Prostate gland (tissue), 2 donors: ENCODE measurements around the gene EBF3. TPM values are rescaled to one million over a fixed set of nuclear protein-coding genes. Genes with fewer than 3 reads are reported as not detected.
"Not testable (repeated sequence)": the region's sequence is repeated elsewhere in the genome, so short reads cannot be mapped to it uniquely, and the experiment has no call there.

Experiments used
- DNase-seq: peaks from one replicate; pipeline ENCODE4 v3.0.0-alpha.2; 2019; ENCODE audit warnings: low spot score
- H3K27ac ChIP-seq, 2 donors: fragments of 200-600 bp; sonication (generic); 2 replicates each; pipeline ENCODE4 v1.5.1; 2017 to 2019
- H3K27me3 ChIP-seq: fragments of 200-600 bp; sonication (generic); replicated peaks from 2 replicates; pipeline ENCODE4 v1.5.1; 2019; ENCODE audit not compliant: insufficient read depth
- H3K36me3 ChIP-seq, 2 donors: fragments of 200-600 bp; sonication (generic); 1 replicate in 1 of 2; 2 replicates in 1 of 2; pipeline versions ENCODE4 v1.5.1 to v1.8.1; 2017 to 2019
- H3K4me1 ChIP-seq: fragments of 200-600 bp; sonication (generic); replicated peaks from 2 replicates; pipeline ENCODE4 v1.5.1; 2019
- H3K4me3 ChIP-seq, 2 donors: fragments of 200-600 bp; sonication (generic); 2 replicates each; pipeline ENCODE4 v1.5.1; 2017 to 2019
- H3K9me3 ChIP-seq: fragments of 200-600 bp; sonication (generic); 2 replicates; pipeline ENCODE4 v1.5.1; 2017
- POLR2A ChIP-seq: fragments of 450-650 bp; IDR thresholded peaks from one replicate; pipeline ENCODE4 v1.6.1; 2016; ENCODE audit warnings: antibody characterized with exemption, mild to moderate bottlenecking
- POLR2AphosphoS5 ChIP-seq: sonication (generic); formaldehyde crosslinking; IDR thresholded peaks from one replicate; pipeline ENCODE4 v1.6.1; 2017; ENCODE audit warnings: antibody characterized with exemption
- WGBS: methylation state at CpG from one replicate; pipeline ENCODE4 v1.1.5; 2018; 5-methylcytosine and 5-hydroxymethylcytosine counted together
- intact Hi-C: fragments of 100-400 bp; cut with DNase I; formaldehyde crosslinking; loops from one replicate; pipeline ENCODE4 v1.14.2; 2022
- total RNA-seq, 2 donors: library from RNA; depleted of rRNA; stranded (reverse); fragments of >200 nt; gene quantifications; one replicate each; pipeline ENCODE4 v1.1.0, GENCODE V29; 2016
- TF ChIP-seq, protein P1 (sequence below), 4 experiments: fragments of 200-600 bp in 2 of 4; fragments of 450-650 bp in 2 of 4; sonication (generic) in 2 of 4; IDR thresholded peaks; 1 replicate in 3 of 4; 2 replicates in 1 of 4; pipeline ENCODE4 v1.5.1; 2016 to 2019; ENCODE audit warnings: antibody characterized with exemption in 4 of 4, mild to moderate bottlenecking in 2 of 4, moderate library complexity in 2 of 4

The EBF3 gene
- total RNA-seq, 2 donors from 2014 or later = 1.5 to 7.8 TPM

DNA sequence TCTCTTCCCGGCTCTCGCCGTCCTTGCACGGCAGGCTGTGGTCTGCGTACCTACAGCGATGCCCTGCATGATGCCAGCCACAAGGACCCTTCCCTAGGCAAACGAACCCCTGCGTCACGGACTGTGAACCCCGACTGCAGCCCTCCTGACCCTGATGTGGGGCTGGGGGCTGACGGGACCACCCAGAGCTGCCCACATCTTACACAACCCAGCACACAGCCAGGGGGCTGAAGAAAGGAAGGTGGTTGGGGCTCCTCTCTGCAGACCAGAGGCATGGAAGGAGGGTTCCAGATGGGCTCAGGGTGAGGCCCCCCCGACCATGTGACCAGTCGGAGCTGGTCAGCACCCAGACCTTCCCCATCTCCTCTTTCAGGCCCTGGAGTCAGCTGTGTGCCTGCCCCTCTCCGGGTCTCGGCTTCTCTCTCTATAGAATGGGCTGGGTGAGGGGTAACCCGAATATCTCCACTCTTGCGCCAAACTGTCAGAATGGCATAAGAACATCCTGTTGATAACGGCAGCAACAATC is 41.4 kb downstream of the EBF3 start:
- no peak for DNase-seq
- intact Hi-C loops = no loop called here
- Histone ChIP-seq H3K4me3 (no peak overlapping the region), H3K9me3 (no peaks in the 10 kb centered on the region), H3K36me3 (no peaks in the 10 kb centered on the region), H3K27me3 (no peaks in the 10 kb centered on the region), H3K4me1 (no peaks in the 10 kb centered on the region), H3K27ac (no peak overlapping the region)
- WGBS = 93% methylated on average over 18 of the region's 18 CpGs
- TF ChIP-seq, protein P1, sequence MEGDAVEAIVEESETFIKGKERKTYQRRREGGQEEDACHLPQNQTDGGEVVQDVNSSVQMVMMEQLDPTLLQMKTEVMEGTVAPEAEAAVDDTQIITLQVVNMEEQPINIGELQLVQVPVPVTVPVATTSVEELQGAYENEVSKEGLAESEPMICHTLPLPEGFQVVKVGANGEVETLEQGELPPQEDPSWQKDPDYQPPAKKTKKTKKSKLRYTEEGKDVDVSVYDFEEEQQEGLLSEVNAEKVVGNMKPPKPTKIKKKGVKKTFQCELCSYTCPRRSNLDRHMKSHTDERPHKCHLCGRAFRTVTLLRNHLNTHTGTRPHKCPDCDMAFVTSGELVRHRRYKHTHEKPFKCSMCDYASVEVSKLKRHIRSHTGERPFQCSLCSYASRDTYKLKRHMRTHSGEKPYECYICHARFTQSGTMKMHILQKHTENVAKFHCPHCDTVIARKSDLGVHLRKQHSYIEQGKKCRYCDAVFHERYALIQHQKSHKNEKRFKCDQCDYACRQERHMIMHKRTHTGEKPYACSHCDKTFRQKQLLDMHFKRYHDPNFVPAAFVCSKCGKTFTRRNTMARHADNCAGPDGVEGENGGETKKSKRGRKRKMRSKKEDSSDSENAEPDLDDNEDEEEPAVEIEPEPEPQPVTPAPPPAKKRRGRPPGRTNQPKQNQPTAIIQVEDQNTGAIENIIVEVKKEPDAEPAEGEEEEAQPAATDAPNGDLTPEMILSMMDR (IDR thresholded peaks at IDR 0.05) = no peak
- TF ChIP-seq POLR2AphosphoS5 = no peak
- TF ChIP-seq POLR2A = no peak

DNA sequence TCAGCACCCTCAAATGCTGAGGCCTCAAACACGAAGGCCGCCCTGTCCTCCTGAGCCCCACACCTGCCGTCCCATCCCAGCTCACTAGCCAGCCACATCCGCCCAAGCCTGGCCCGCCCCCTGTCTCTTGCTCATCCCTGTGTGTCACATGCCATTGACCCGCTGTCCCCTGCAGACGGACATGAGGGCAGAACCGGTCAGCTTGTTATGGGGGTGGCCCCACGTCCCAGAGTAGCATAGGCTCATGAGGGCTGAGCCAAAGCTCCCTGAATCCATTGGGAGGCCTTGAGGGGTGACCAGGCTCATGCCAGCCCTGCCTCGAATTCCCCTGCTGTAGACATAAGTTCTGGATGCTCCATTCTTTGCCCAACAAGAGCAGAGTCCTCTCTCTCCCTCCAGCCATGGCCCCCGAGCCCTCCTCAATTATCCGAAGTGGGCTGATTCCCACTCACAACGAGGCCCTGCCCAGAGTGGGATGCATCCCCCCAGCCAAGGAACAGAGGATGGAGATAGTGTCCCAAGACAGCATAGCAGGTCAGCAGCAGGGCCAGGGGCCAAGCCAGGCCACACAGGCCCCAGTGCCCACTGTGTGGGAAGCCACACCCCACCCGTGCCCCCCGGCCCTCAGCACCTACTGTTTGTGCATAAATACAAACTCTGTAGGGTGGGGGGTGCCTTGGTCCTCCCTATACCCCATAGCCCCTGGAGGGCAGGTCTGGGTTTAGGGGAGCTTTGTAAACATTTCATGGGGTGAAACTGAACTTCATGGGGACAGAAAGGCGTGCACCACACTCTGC is 42.1 kb downstream of the EBF3 start:
- intact Hi-C loops = no loop called here
- TF ChIP-seq, protein P1 (IDR thresholded peaks at IDR 0.05) = no peak
- no peak for TF ChIP-seq POLR2AphosphoS5
- TF ChIP-seq POLR2A = no peak
- Histone ChIP-seq H3K4me1 (no peaks in the 10 kb centered on the region), H3K27ac (no peak overlapping the region), H3K4me3 (no peak overlapping the region), H3K9me3 (no peaks in the 10 kb centered on the region), H3K36me3 (no peaks in the 10 kb centered on the region), H3K27me3 (no peaks in the 10 kb centered on the region)
- no peak for DNase-seq
- WGBS = 93% methylated on average over 14 of the region's 16 CpGs

DNA sequence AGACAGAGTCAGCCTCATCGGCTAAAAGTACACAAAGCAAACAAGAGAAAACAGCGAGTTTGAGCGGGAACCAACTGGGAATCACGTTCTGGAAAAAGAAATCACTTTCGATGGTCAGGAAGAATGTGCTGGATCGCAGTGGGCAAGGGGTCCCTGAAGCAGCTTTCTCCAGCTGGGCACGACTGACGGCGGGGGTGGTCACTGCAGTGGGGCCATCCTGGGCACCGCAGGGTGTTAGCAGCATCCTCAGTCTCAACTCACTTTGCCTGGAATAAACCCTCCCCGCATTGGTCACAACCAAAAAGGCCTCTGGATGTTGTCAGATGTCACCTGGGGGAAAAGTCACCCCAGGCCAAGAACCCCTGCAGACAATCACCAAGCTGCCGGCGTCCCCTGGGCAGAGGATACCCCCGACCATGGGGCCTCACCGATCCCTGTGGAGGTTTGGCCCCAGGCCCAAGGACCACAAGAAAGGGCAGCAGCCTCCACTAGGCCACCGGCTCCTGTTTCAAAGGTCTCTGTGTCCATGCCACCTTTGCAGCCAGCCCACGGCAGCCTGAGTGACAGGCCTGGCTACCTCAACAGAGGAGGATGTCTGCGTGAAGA is 42.9 kb downstream of the EBF3 start:
- Histone ChIP-seq H3K9me3 (no peaks in the 10 kb centered on the region), H3K36me3 (no peaks in the 10 kb centered on the region), H3K27me3 (no peaks in the 10 kb centered on the region), H3K27ac (no peak overlapping the region), H3K4me1 (no peaks in the 10 kb centered on the region), H3K4me3 (no peak overlapping the region)
- intact Hi-C loops = no loop called here
- WGBS = 88% methylated on average over 17 of the region's 18 CpGs
- TF ChIP-seq POLR2A = no peak
- TF ChIP-seq, protein P1 (IDR thresholded peaks at IDR 0.05) = no peak
- DNase-seq = no peak

DNA sequence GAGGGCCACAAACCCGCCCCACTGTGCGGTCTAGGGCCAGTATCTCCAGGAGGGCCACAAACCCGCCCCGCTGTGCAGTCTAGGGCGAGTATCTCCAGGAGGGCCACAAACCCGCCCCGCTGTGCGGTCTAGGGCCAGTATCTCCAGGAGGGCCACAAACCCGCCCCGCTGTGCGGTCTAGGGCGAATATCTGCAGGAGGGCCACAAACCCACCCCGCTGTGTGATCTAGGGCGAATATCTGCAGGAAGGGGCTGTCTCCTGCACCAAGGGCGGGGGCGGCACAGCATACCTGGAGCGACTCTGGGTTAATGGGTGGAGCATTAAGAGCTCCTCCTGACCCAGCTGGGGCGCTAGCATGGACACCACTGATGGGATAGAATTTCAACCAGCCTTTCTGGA is 43.9 kb downstream of the EBF3 start:
- H3K36me3 ChIP-seq, H3K9me3 ChIP-seq, H3K4me1 ChIP-seq, DNase-seq, H3K4me3 ChIP-seq, H3K27me3 ChIP-seq, H3K27ac ChIP-seq, intact Hi-C loops: not testable (repeated sequence)
- 98% methylated on average over 13 of the region's 18 CpGs for WGBS

DNA sequence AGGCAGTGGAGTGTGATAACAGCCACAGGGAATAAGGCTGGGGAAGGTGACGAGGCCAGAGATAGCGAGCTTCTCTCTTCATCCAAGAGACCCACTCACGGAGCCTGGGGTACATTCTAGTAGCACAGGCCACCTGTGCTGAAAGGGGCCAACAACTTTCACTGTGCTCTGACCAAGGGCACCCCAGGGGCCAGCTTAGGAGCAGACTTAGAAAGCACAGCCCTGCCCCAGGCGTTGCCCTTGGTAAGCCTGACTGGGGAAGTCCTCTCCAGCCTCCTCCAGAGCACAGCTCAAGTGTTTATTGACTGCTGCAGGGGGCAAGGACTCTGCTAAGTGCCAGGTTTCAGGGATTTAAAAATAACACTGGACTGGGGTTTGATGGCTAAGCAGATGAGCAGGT is 44.7 kb downstream of the EBF3 start:
- no peak for TF ChIP-seq POLR2A
- no peak for TF ChIP-seq POLR2AphosphoS5
- TF ChIP-seq, protein P1 (IDR thresholded peaks at IDR 0.05) = no peak
- no peak for DNase-seq
- no peak overlapping the region for H3K4me3 ChIP-seq
- H3K4me1 ChIP-seq = no peaks in the 10 kb centered on the region
- no peak overlapping the region for H3K27ac ChIP-seq
- intact Hi-C loops = no loop called here
- H3K36me3 ChIP-seq = no peaks in the 10 kb centered on the region
- H3K27me3 ChIP-seq = no peaks in the 10 kb centered on the region
- 94% methylated on average over 4 of the region's 4 CpGs for WGBS
- no peaks in the 10 kb centered on the region for H3K9me3 ChIP-seq
